ENCODE results near the gene TRIAP1. TPM values are rescaled to one million over a fixed set of nuclear protein-coding genes. Genes with fewer than 3 reads are reported as not detected.

TRIAP1 gene
- polyA plus RNA-seq, 1 donor = 39.1 TPM

Other genes starting within 250 kb of the TRIAP1 start
- gene RPLP0, start 245.3 kb downstream of the TRIAP1 start, polyA plus RNA-seq (ENCODE audit: insufficient read length) = 2,498 TPM
- gene PXN, start 180.7 kb downstream of the TRIAP1 start, polyA plus RNA-seq (ENCODE audit: insufficient read length) = 59.8 TPM
- gene RNU4-2, start 154.5 kb downstream of the TRIAP1 start, polyA plus RNA-seq (ENCODE audit: insufficient read length) = not detected
- not detected for gene RNU4-1, start 153.1 kb downstream of the TRIAP1 start, polyA plus RNA-seq (ENCODE audit: insufficient read length)
- 3.3 TPM for gene SIRT4, start 144.1 kb downstream of the TRIAP1 start, polyA plus RNA-seq (ENCODE audit: insufficient read length)
- 0.27 TPM for gene PLA2G1B, start 118.6 kb downstream of the TRIAP1 start, polyA plus RNA-seq (ENCODE audit: insufficient read length)
- 26.5 TPM for gene MSI1, start 77.2 kb downstream of the TRIAP1 start, polyA plus RNA-seq (ENCODE audit: insufficient read length)
- 260 TPM for gene COX6A1, start 8.3 kb downstream of the TRIAP1 start, polyA plus RNA-seq (ENCODE audit: insufficient read length)
- gene GATC, start 60 bp upstream of the TRIAP1 start, polyA plus RNA-seq (ENCODE audit: insufficient read length) = 36.2 TPM
- gene SRSF9, start 23.4 kb upstream of the TRIAP1 start, polyA plus RNA-seq (ENCODE audit: insufficient read length) = 222 TPM
- 446 TPM for gene DYNLL1, start 49.7 kb upstream of the TRIAP1 start, polyA plus RNA-seq (ENCODE audit: insufficient read length)
- gene COQ5, start 82.8 kb upstream of the TRIAP1 start, polyA plus RNA-seq (ENCODE audit: insufficient read length) = 65.0 TPM
- gene RNF10, start 88.0 kb upstream of the TRIAP1 start, polyA plus RNA-seq (ENCODE audit: insufficient read length) = 284 TPM
- gene POP5, start 135.0 kb upstream of the TRIAP1 start, polyA plus RNA-seq (ENCODE audit: insufficient read length) = 65.0 TPM
- gene CABP1, start 194.2 kb upstream of the TRIAP1 start, polyA plus RNA-seq (ENCODE audit: insufficient read length) = 7.7 TPM
- gene MLEC, start 240.8 kb upstream of the TRIAP1 start, polyA plus RNA-seq (ENCODE audit: insufficient read length) = 193 TPM

Measured in left kidney (tissue), 1 donor.